HG02870 (cell line): Measurements from ENCODE around the gene OR10A5.
"Not testable (repeated sequence)": the region's sequence is repeated elsewhere in the genome, so short reads cannot be mapped to it uniquely, and the experiment has no call there.

ENCODE experiments used
- ATAC-seq: cut with Tn5 transposase; IDR thresholded peaks from one replicate; pipeline ENCODE4 v1.9.1; 2021; ENCODE audit warnings: mild to moderate bottlenecking, moderate library complexity; ENCODE audit not compliant: unreplicated experiment

OR10A5 gene

GRCh38 chr11:6845383-6845782 is at the start of gene OR10A5:
TSS of gene OR10A5 (plus strand) at chr11:6845683. CDS start at chr11:6845683, 0 bp downstream.
- no peak for ATAC-seq

- no peak for ATAC-seq
Measured at GRCh38 chr11:6799402-6799801, 46.1 kb upstream of the OR10A5 start, which contains the start of gene OR6A2. TSS of gene OR6A2 (minus strand) at chr11:6799689. CDS start at chr11:6795708, 3,981 bp downstream.

GRCh38 chr11:6801075-6801474 is 44.4 kb upstream of the OR10A5 start:
- ATAC-seq: not testable (repeated sequence)

- no peak for ATAC-seq
Measured at GRCh38 chr11:6812390-6813005, 33.0 kb upstream of the OR10A5 start.

GRCh38 chr11:6813656-6814055 is 31.8 kb upstream of the OR10A5 start:
- no peak for ATAC-seq

- ATAC-seq: no peak
Measured at GRCh38 chr11:6817694-6818093, 27.8 kb upstream of the OR10A5 start.

GRCh38 chr11:6818967-6819366 is 26.5 kb upstream of the OR10A5 start:
- ATAC-seq: no peak

GRCh38 chr11:6824136-6824823 is 21.2 kb upstream of the OR10A5 start:
- ATAC-seq: no peak

GRCh38 chr11:6825231-6825744 is 20.2 kb upstream of the OR10A5 start:
- ATAC-seq: no peak

- no peak for ATAC-seq
Measured at GRCh38 chr11:6828103-6828502, 17.4 kb upstream of the OR10A5 start.

GRCh38 chr11:6833356-6833755 is 12.1 kb upstream of the OR10A5 start:
- ATAC-seq: no peak

- ATAC-seq: no peak
Measured at GRCh38 chr11:6834021-6834420, 11.5 kb upstream of the OR10A5 start.

GRCh38 chr11:6841694-6842093 is 3.8 kb upstream of the OR10A5 start:
- ATAC-seq: no peak

- ATAC-seq: no peak
Measured at GRCh38 chr11:6843670-6844069, 1.8 kb upstream of the OR10A5 start.

GRCh38 chr11:6844356-6844755 is 1.1 kb upstream of the OR10A5 start:
- ATAC-seq: no peak

- no peak for ATAC-seq
Measured at GRCh38 chr11:6850526-6850925, 5.0 kb downstream of the OR10A5 start.

GRCh38 chr11:6854801-6855200 is 9.3 kb downstream of the OR10A5 start:
- ATAC-seq: not testable (repeated sequence)

GRCh38 chr11:6855971-6856541 is 10.6 kb downstream of the OR10A5 start:
- ATAC-seq: no peak

- ATAC-seq: peak; percentile 92
Measured at GRCh38 chr11:6856871-6857270, 11.4 kb downstream of the OR10A5 start.

- no peak for ATAC-seq
Measured at GRCh38 chr11:6862961-6863360, 17.5 kb downstream of the OR10A5 start, which contains the start of gene OR10A2. TSS of gene OR10A2 (plus strand) at chr11:6863057. CDS start at chr11:6869755, 6,698 bp downstream.

GRCh38 chr11:6864438-6864837 is 19.0 kb downstream of the OR10A5 start:
- no peak for ATAC-seq

GRCh38 chr11:6871278-6871677 is 25.8 kb downstream of the OR10A5 start:
- no peak for ATAC-seq
